Ovary (tissue), 3 donors: ENCODE results near the gene BSN.

Source experiments
- CTCF ChIP-seq, 3 donors: fragments of 450-650 bp in 2 of 3; fragments of 200-600 bp in 1 of 3; IDR thresholded peaks; one replicate each; pipeline versions ENCODE4 v1.5.1 to v1.8.0; 2016 to 2022; ENCODE audit warnings: antibody characterized with exemption in 3 of 3, mild to moderate bottlenecking in 1 of 3
- POLR2A ChIP-seq: fragments of 450-650 bp; IDR thresholded peaks from one replicate; pipeline ENCODE4 v1.6.1; 2017; ENCODE audit warnings: antibody characterized with exemption, mild to moderate bottlenecking, moderate library complexity
- donor health status: DM: no; HTN: no; CAD: no.

GRCh38 chr3:49661281-49661680 is 107.0 kb downstream of the BSN start:
- TF ChIP-seq POLR2A (no peak), CTCF (IDR thresholded peaks at IDR 0.05) (no peak)
